Karpas-422 (cell line): ENCODE data around the gene ZNF536. TPM values are rescaled to one million over a fixed set of nuclear protein-coding genes. Genes with fewer than 3 reads are reported as not detected.

ENCODE experiments used
- DNase-seq: peaks from one replicate; pipeline ENCODE4 v3.0.0-alpha.2; 2015
- H2AFZ ChIP-seq: fragments of 200-600 bp; sonication (generic); 2 replicates; pipeline ENCODE4 v1.6.1; 2014; ENCODE audit warnings: antibody characterized with exemption, low read length, mixed read lengths
- H3K27ac ChIP-seq: fragments of 200-600 bp; sonication (generic); 2 replicates; pipeline ENCODE4 v1.5.1; 2014; ENCODE audit warnings: mild to moderate bottlenecking, low read length, moderate library complexity
- H3K27me3 ChIP-seq: fragments of 200-600 bp; sonication (generic); 2 replicates; pipeline ENCODE4 v1.6.1; 2014; ENCODE audit warnings: low read length, mixed read lengths
- H3K36me3 ChIP-seq: fragments of 200-600 bp; sonication (generic); 2 replicates; pipeline ENCODE4 v1.6.1; 2014; ENCODE audit warnings: low read length, mixed read lengths; ENCODE audit not compliant: insufficient read depth
- H3K4me1 ChIP-seq: fragments of 200-600 bp; sonication (generic); 2 replicates; pipeline ENCODE4 v1.6.1; 2014; ENCODE audit warnings: mild to moderate bottlenecking, low read length, mixed read lengths
- H3K4me2 ChIP-seq: fragments of 200-600 bp; sonication (generic); 2 replicates; pipeline ENCODE4 v1.6.1; 2014; ENCODE audit warnings: low read length, low read depth, mild to moderate bottlenecking; ENCODE audit not compliant: poor library complexity, severe bottlenecking
- H3K4me3 ChIP-seq: fragments of 200-600 bp; sonication (generic); 2 replicates; pipeline ENCODE4 v1.5.1; 2014; ENCODE audit warnings: mild to moderate bottlenecking, antibody characterized with exemption, low read length, mixed read lengths
- H3K79me2 ChIP-seq: fragments of 200-600 bp; sonication (generic); 2 replicates; pipeline ENCODE4 v1.6.1; 2014; ENCODE audit warnings: mild to moderate bottlenecking, low read length, mixed read lengths
- H3K9ac ChIP-seq: fragments of 200-600 bp; sonication (generic); 2 replicates; pipeline ENCODE4 v1.6.0; 2014; ENCODE audit warnings: low read length
- H3K9me2 ChIP-seq: fragments of 200-600 bp; sonication (generic), shearing (Covaris generic); replicated peaks from 2 replicates; pipeline ENCODE4 v1.6.0; 2014; ENCODE audit warnings: mild to moderate bottlenecking, low read length, moderate library complexity; ENCODE audit not compliant: insufficient read depth
- H3K9me3 ChIP-seq: fragments of 300-700, 200-600 bp; sonication (generic); 2 replicates; pipeline ENCODE4 v1.6.1; 2014; ENCODE audit warnings: low read length, mixed read lengths
- H4K20me1 ChIP-seq: fragments of 200-600 bp; sonication (generic); 2 replicates; pipeline ENCODE4 v1.6.1; 2014; ENCODE audit warnings: mild to moderate bottlenecking, antibody characterized with exemption, low read length, low read depth; ENCODE audit not compliant: insufficient read depth
- total RNA-seq: library from RNA; depleted of rRNA; stranded (reverse); fragments of >200 nt; shearing (Covaris generic); gene quantifications from 2 replicates; pipeline ENCODE4 v1.2.3, GENCODE V29; 2014; ENCODE audit warnings: low replicate concordance

The ZNF536 gene
- total RNA-seq, 1 experiment from 2014 or later: 7.0 TPM

GRCh38 chr19:30598688-30599087 is 226.5 kb downstream of the ZNF536 start:
- Histone ChIP-seq H3K9me2 (no peaks in the 10 kb centered on the region), H3K27ac (no peak overlapping the region), H4K20me1 (no peaks in the 10 kb centered on the region; the same call in 1 of the 2 replicates), H3K36me3 (no peaks in the 10 kb centered on the region), H3K4me1 (peaks cover 12% of the 10 kb centered on the region), H2AFZ (no peak overlapping the region), H3K4me3 (no peak overlapping the region), H3K79me2 (no peaks in the 10 kb centered on the region), H3K9me3 (no peaks in the 10 kb centered on the region), H3K4me2 (no peak overlapping the region), H3K9ac (no peak overlapping the region), H3K27me3 (0 out of 2 replicates have a peak, but pooled peaks cover 2% of the 10 kb centered on the region)
- DNase-seq: no peak

GRCh38 chr19:30602661-30603350 is 230.6 kb downstream of the ZNF536 start:
- Histone ChIP-seq H3K4me1 (no peaks in the 10 kb centered on the region), H3K4me2 (no peak overlapping the region), H3K4me3 (no peak overlapping the region), H2AFZ (no peak overlapping the region), H3K9ac (no peak overlapping the region), H3K27ac (no peak overlapping the region), H3K36me3 (no peaks in the 10 kb centered on the region), H3K9me2 (no peaks in the 10 kb centered on the region), H4K20me1 (no peaks in the 10 kb centered on the region; the same call in 1 of the 2 replicates), H3K9me3 (no peaks in the 10 kb centered on the region), H3K79me2 (no peaks in the 10 kb centered on the region), H3K27me3 (0 out of 2 replicates have a peak, but pooled peaks cover 2% of the 10 kb centered on the region)
- no peak for DNase-seq

GRCh38 chr19:30604657-30605056 is 232.5 kb downstream of the ZNF536 start:
- Histone ChIP-seq H3K9me2 (no peaks in the 10 kb centered on the region), H3K4me1 (no peaks in the 10 kb centered on the region), H2AFZ (no peak overlapping the region), H3K27ac (no peak overlapping the region), H3K27me3 (0 out of 2 replicates have a peak, but pooled peaks cover 2% of the 10 kb centered on the region), H3K9me3 (no peaks in the 10 kb centered on the region), H3K4me3 (no peak overlapping the region), H3K9ac (no peak overlapping the region), H4K20me1 (no peaks in the 10 kb centered on the region; the same call in 1 of the 2 replicates), H3K36me3 (no peaks in the 10 kb centered on the region), H3K4me2 (no peak overlapping the region), H3K79me2 (no peaks in the 10 kb centered on the region)
- no peak for DNase-seq

GRCh38 chr19:30605333-30605732 is 233.1 kb downstream of the ZNF536 start:
- no peak overlapping the region for H3K4me3 ChIP-seq
- H3K9ac ChIP-seq: no peak overlapping the region
- DNase-seq: no peak
- H3K79me2 ChIP-seq: no peaks in the 10 kb centered on the region
- no peaks in the 10 kb centered on the region for H3K36me3 ChIP-seq
- H4K20me1 ChIP-seq: no peaks in the 10 kb centered on the region; the same call in 1 of the 2 replicates
- no peak overlapping the region for H3K27ac ChIP-seq
- H3K4me2 ChIP-seq: no peak overlapping the region
- no peaks in the 10 kb centered on the region for H3K4me1 ChIP-seq
- no peaks in the 10 kb centered on the region for H3K9me3 ChIP-seq
- H3K9me2 ChIP-seq: no peaks in the 10 kb centered on the region
- no peak overlapping the region for H2AFZ ChIP-seq
- H3K27me3 ChIP-seq: 0 out of 2 replicates have a peak, but pooled peaks cover 2% of the 10 kb centered on the region

GRCh38 chr19:30606114-30607050 is 234.2 kb downstream of the ZNF536 start:
- Histone ChIP-seq H3K36me3 (no peaks in the 10 kb centered on the region), H2AFZ (no peak overlapping the region)

More at GRCh38 chr19:30606114-30607050, 234.2 kb downstream of the ZNF536 start:
- Histone ChIP-seq H3K27ac (no peak overlapping the region), H3K9ac (no peak overlapping the region), H3K27me3 (0 out of 2 replicates have a peak, but pooled peaks cover 2% of the 10 kb centered on the region), H3K4me1 (no peaks in the 10 kb centered on the region), H3K79me2 (no peaks in the 10 kb centered on the region), H3K9me3 (no peaks in the 10 kb centered on the region), H4K20me1 (no peaks in the 10 kb centered on the region; the same call in 1 of the 2 replicates), H3K9me2 (no peaks in the 10 kb centered on the region), H3K4me3 (no peak overlapping the region), H3K4me2 (no peak overlapping the region)
- DNase-seq: no peak
